ENCODE measurements around the gene CBX6.
"Not testable (repeated sequence)": the region's sequence is repeated elsewhere in the genome, so short reads cannot be mapped to it uniquely, and the experiment has no call there.

The CBX6 gene

GRCh38 chr22:38906052-38906451 is 34.0 kb upstream of the CBX6 start:
- ChIA-PET CTCF (no interaction called here), POLR2A (ENCODE audit: low non-redundant PET) (no interaction called here)
- no peak for TF ChIP-seq CTCF (conservative IDR thresholded peaks at IDR 0.05; ENCODE audit: low read depth)
- no peak overlapping the region for H3K27ac ChIP-seq
- DNase-seq (ENCODE audit: low spot score) = no peak

GRCh38 chr22:38904052-38904617 is 32.1 kb upstream of the CBX6 start:
- DNase-seq (ENCODE audit: low spot score); POLR2A ChIA-PET (ENCODE audit: low non-redundant PET); H3K27ac ChIP-seq: not testable (repeated sequence)
- CTCF ChIA-PET = interaction anchor here (0.7 kb wide), 1 partner anchor 95 kb away, joined by 3 read pairs; no protein-coding TSS in a partner anchor

GRCh38 chr22:38901111-38901641 is 29.2 kb upstream of the CBX6 start:
- CTCF ChIA-PET = interaction anchor here (0.8 kb wide), 1 partner anchor 103 kb away, joined by 3 read pairs; no protein-coding TSS in a partner anchor
- POLR2A ChIA-PET (ENCODE audit: low non-redundant PET) = no interaction called here
- TF ChIP-seq CTCF (conservative IDR thresholded peaks at IDR 0.05; ENCODE audit: low read depth) = no peak
- no peak for DNase-seq (ENCODE audit: low spot score)
- H3K27ac ChIP-seq = no peak overlapping the region

- ChIA-PET CTCF (interaction anchor here (0.8 kb wide), 1 partner anchor 103 kb away, joined by 3 read pairs; no protein-coding TSS in a partner anchor), POLR2A (ENCODE audit: low non-redundant PET) (no interaction called here)
- no peak for TF ChIP-seq CTCF (conservative IDR thresholded peaks at IDR 0.05; ENCODE audit: low read depth)
- no peak overlapping the region for H3K27ac ChIP-seq
- no peak for DNase-seq (ENCODE audit: low spot score)
Measured at GRCh38 chr22:38900677-38901076, 28.7 kb upstream of the CBX6 start.

- CTCF ChIA-PET = no interaction called here
- no peak for DNase-seq (ENCODE audit: low spot score)
- POLR2A ChIA-PET (ENCODE audit: low non-redundant PET) = no interaction called here
- no peak overlapping the region for H3K27ac ChIP-seq
- TF ChIP-seq CTCF (conservative IDR thresholded peaks at IDR 0.05; ENCODE audit: low read depth) = no peak
Measured at GRCh38 chr22:38891256-38891655, 19.2 kb upstream of the CBX6 start.

- no peak for DNase-seq (ENCODE audit: low spot score)
- H3K27ac ChIP-seq = no peak overlapping the region
- no peak for TF ChIP-seq CTCF (conservative IDR thresholded peaks at IDR 0.05; ENCODE audit: low read depth)
- ChIA-PET CTCF (no interaction called here), POLR2A (ENCODE audit: low non-redundant PET) (no interaction called here)
Measured at GRCh38 chr22:38890377-38890776, 18.4 kb upstream of the CBX6 start.

- POLR2A ChIA-PET (ENCODE audit: low non-redundant PET) = no interaction called here
- CTCF ChIA-PET = no interaction called here
- DNase-seq (ENCODE audit: low spot score) = no peak
- H3K27ac ChIP-seq = no peak overlapping the region
- TF ChIP-seq CTCF (conservative IDR thresholded peaks at IDR 0.05; ENCODE audit: low read depth) = no peak
Measured at GRCh38 chr22:38886333-38886732, 14.3 kb upstream of the CBX6 start.

All from RWPE1 (cell line).